ENCODE data around the gene KCNJ6.

The KCNJ6 gene

DNA sequence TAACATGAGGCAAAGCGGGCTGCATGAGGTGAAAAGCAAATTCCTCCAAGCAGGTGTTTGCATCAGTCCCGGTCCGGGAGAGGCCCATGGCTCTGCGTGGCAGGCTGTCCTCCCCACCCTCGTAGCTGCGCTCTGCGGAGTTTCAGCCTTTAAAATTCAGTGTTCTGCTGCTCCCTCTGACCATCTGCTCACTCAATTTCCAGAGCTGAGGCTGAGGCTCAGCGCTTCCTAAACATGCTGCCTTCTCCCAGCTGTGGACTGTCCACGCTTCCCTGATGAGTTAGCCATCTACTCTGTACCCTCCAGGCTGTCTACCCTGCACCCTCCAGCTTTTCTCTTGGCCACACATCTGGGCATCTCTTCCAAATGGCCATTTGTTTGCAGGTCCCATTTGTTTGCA is 87.7 kb downstream of the KCNJ6 start:
- no peak overlapping the region for H3K27ac ChIP-seq (ENCODE audit: insufficient read depth, low read depth, low read length, poor library complexity, severe bottlenecking)
- H3K4me1 ChIP-seq (ENCODE audit: control insufficient read depth, insufficient read depth, low read length): no peaks in the 10 kb centered on the region
- no peaks in the 10 kb centered on the region for H3K9me3 ChIP-seq (ENCODE audit: control insufficient read depth, low read length)
- WGBS, 2 experiments: 89 to 93% methylated on average over 9 of the region's 9 CpGs
- H3K27me3 ChIP-seq (ENCODE audit: control insufficient read depth, insufficient read depth, low read length, poor library complexity, severe bottlenecking): no peaks in the 10 kb centered on the region
- no peaks in the 10 kb centered on the region for H3K36me3 ChIP-seq (ENCODE audit: control insufficient read depth, insufficient read depth, low read length)
- no peak overlapping the region for H3K4me3 ChIP-seq (ENCODE audit: insufficient read depth, low read depth, low read length)

DNA sequence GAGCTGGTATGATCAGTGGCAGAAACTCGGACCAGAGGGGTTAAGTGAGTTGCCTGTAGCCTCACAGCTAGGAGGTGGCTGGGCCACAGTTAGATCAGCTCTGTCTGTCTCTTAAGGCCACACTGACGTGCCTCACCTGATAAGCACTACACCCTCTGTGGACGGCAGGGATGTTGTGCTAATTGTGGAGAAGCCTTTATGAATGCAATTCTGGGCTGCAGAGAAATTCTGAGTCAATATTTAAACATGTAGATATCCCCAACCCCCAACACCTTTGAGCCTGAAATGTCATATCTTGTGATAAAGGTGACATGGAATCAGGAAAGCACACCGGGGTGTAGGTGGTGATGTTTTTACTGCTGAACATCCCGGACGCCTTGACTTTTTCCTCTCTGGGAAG is 88.3 kb downstream of the KCNJ6 start:
- no peak overlapping the region for H3K27ac ChIP-seq (ENCODE audit: insufficient read depth, low read depth, low read length, poor library complexity, severe bottlenecking)
- H3K27me3 ChIP-seq (ENCODE audit: control insufficient read depth, insufficient read depth, low read length, poor library complexity, severe bottlenecking): no peaks in the 10 kb centered on the region
- no peaks in the 10 kb centered on the region for H3K9me3 ChIP-seq (ENCODE audit: control insufficient read depth, low read length)
- WGBS, 2 experiments: 91 to 94% methylated on average over 5 to 6 of the region's 6 CpGs
- no peaks in the 10 kb centered on the region for H3K4me1 ChIP-seq (ENCODE audit: control insufficient read depth, insufficient read depth, low read length)
- no peaks in the 10 kb centered on the region for H3K36me3 ChIP-seq (ENCODE audit: control insufficient read depth, insufficient read depth, low read length)
- H3K4me3 ChIP-seq (ENCODE audit: insufficient read depth, low read depth, low read length): no peak overlapping the region

DNA sequence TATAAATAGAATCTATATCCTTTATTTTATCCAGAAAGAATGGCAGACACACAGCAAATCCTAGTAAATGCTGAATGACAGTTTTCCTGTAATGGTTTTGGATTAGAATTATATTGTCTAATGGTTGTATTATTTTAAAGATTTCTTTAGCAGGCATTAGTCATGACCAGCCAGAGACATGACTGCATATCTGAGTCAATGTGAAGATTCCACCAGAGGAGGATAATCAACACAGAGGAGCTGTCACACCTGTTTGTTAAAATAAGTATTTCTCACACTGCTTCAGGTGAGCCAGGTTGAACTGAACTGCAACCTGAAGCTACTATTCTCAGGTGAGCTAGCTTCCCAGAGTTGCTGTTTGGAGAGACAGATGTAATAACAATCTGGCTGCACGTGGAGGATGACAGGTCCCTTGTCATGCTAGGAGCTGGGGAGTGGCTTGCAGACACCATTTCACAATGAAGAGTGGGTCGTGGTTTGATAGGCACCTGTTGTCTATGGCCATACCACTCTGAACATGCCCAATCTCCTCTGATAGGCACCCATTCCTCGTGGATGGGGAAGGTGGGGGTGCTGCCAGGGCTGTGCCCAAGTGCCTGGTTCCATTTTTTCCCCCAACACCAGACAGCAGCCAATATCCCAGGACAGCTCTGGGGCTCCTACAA is 94.3 kb downstream of the KCNJ6 start:
- no peaks in the 10 kb centered on the region for H3K9me3 ChIP-seq (ENCODE audit: control insufficient read depth, low read length)
- H3K4me1 ChIP-seq (ENCODE audit: control insufficient read depth, insufficient read depth, low read length): peaks cover 7% of the 10 kb centered on the region
- H3K4me3 ChIP-seq (ENCODE audit: insufficient read depth, low read depth, low read length): no peak overlapping the region
- no peaks in the 10 kb centered on the region for H3K27me3 ChIP-seq (ENCODE audit: control insufficient read depth, insufficient read depth, low read length, poor library complexity, severe bottlenecking)
- 86 to 88% methylated on average over 3 of the region's 3 CpGs for WGBS, 2 experiments
- no peak overlapping the region for H3K27ac ChIP-seq (ENCODE audit: insufficient read depth, low read depth, low read length, poor library complexity, severe bottlenecking)
- H3K36me3 ChIP-seq (ENCODE audit: control insufficient read depth, insufficient read depth, low read length): no peaks in the 10 kb centered on the region

DNA sequence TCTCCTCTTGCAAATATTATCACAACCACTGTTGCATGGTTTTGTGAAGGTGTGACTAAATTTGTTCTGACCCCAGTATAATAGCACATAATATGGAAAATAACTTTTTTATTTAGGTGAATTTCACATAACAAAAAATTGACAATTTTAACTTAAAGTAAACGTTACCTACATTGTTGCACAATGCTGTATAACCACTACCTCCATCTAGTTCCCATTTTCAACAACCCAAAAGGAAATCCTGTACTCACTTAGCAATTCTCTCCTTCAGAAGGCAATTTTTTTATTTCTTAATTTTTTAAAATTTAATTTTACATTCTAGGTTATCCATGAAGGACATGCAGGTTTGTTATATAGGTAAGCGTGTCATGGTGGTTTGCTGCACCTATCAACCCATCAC is 95.2 kb downstream of the KCNJ6 start:
- Histone ChIP-seq H3K9me3 (ENCODE audit: control insufficient read depth, low read length) (no peaks in the 10 kb centered on the region), H3K4me1 (ENCODE audit: control insufficient read depth, insufficient read depth, low read length) (peaks cover 7% of the 10 kb centered on the region), H3K27ac (ENCODE audit: insufficient read depth, low read depth, low read length, poor library complexity, severe bottlenecking) (no peak overlapping the region), H3K27me3 (ENCODE audit: control insufficient read depth, insufficient read depth, low read length, poor library complexity, severe bottlenecking) (no peaks in the 10 kb centered on the region), H3K4me3 (ENCODE audit: insufficient read depth, low read depth, low read length) (no peak overlapping the region), H3K36me3 (ENCODE audit: control insufficient read depth, insufficient read depth, low read length) (no peaks in the 10 kb centered on the region)
- WGBS, 2 experiments: 98 to 100% methylated on average over 1 to 2 of the region's 2 CpGs

DNA sequence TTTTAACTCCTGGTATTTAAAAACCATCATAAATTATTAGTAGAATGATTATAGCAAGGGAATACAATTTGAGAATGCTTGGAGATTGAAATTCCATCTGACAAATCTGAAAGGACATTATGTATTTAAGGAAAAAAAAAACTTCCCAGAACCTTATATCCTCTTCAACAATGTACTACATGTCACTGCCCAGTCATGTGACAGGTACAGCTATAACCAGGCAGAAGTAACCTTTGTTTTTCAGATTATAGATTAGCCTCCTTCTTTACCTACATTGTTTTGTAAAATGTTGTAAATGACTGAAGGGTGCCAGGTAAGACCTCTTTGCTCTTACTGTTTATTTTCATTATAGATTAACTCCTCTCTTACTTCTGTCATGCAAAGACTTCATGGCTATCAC is 96.9 kb downstream of the KCNJ6 start:
- H3K4me3 ChIP-seq (ENCODE audit: insufficient read depth, low read depth, low read length): no peak overlapping the region
- H3K4me1 ChIP-seq (ENCODE audit: control insufficient read depth, insufficient read depth, low read length): peaks cover 7% of the 10 kb centered on the region
- no peak overlapping the region for H3K27ac ChIP-seq (ENCODE audit: insufficient read depth, low read depth, low read length, poor library complexity, severe bottlenecking)
- H3K27me3 ChIP-seq (ENCODE audit: control insufficient read depth, insufficient read depth, low read length, poor library complexity, severe bottlenecking): no peaks in the 10 kb centered on the region
- H3K36me3 ChIP-seq (ENCODE audit: control insufficient read depth, insufficient read depth, low read length): no peaks in the 10 kb centered on the region
- H3K9me3 ChIP-seq (ENCODE audit: control insufficient read depth, low read length): no peaks in the 10 kb centered on the region

DNA sequence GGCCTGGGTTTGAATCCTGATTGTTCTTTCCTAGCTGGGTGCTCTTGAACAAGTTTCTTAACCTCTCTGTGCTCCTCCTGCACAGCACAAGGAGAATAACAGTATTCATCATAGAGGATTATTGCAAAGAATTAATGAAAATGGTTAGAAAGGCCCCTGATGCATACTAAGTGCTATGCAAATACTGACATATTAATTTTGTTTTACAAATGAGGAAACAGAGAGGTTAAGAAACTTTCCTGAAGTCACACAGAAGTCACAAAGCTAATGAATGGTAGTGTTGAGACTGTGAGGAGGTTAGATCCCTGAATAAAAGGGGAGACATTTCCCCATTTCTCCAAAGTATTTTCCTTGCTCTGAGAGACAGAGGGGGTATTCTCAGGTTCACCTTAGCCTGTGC is 99.0 kb downstream of the KCNJ6 start:
- Histone ChIP-seq H3K36me3 (ENCODE audit: control insufficient read depth, insufficient read depth, low read length) (no peaks in the 10 kb centered on the region), H3K4me1 (ENCODE audit: control insufficient read depth, insufficient read depth, low read length) (peaks cover 7% of the 10 kb centered on the region), H3K27ac (ENCODE audit: insufficient read depth, low read depth, low read length, poor library complexity, severe bottlenecking) (no peak overlapping the region), H3K9me3 (ENCODE audit: control insufficient read depth, low read length) (no peaks in the 10 kb centered on the region), H3K27me3 (ENCODE audit: control insufficient read depth, insufficient read depth, low read length, poor library complexity, severe bottlenecking) (no peaks in the 10 kb centered on the region), H3K4me3 (ENCODE audit: insufficient read depth, low read depth, low read length) (no peak overlapping the region)

DNA sequence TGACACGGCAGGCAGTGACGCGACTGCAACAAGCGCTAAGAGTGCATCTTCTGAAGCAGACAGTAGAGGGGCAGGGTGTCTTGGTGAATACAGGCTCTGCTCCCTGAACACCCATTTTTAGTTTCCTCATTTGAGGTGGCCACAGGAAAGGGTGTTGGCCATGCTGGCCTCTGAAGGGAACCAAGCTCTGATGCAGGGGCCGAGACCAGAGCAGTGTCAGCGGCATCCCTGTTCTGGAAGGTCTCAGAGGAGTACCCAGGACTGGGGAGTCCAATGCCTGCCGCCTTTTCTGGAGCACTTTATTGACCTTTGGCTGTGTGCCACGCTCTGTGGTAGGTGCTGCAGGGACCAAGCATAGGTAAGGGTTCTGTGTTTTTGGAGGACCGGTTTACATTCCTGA is 100.4 kb downstream of the KCNJ6 start:
- Histone ChIP-seq H3K4me3 (ENCODE audit: insufficient read depth, low read depth, low read length) (no peak overlapping the region), H3K4me1 (ENCODE audit: control insufficient read depth, insufficient read depth, low read length) (peaks cover 7% of the 10 kb centered on the region), H3K27me3 (ENCODE audit: control insufficient read depth, insufficient read depth, low read length, poor library complexity, severe bottlenecking) (no peaks in the 10 kb centered on the region), H3K27ac (ENCODE audit: insufficient read depth, low read depth, low read length, poor library complexity, severe bottlenecking) (no peak overlapping the region), H3K36me3 (ENCODE audit: control insufficient read depth, insufficient read depth, low read length) (no peaks in the 10 kb centered on the region), H3K9me3 (ENCODE audit: control insufficient read depth, low read length) (no peaks in the 10 kb centered on the region)
- 94 to 98% methylated on average over 9 of the region's 9 CpGs for WGBS, 2 experiments

DNA sequence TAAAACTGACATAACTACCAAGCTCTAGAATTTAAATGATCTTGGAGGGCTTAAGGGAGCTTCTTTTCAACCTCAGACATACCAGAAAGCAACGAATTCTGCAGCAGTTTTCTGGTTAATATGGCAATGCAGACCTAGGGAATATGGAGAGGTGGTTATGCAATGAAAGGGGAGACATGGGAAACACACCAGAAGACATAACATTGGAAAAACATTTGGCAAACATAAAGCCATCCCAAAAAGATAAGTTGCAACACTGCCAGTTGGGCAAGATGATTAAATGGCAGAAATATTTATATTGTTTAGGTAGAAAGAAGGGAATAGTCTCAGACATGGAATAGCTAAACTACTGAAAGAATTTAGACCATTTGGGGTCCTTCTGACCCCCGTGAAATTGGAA is 104.5 kb downstream of the KCNJ6 start:
- Histone ChIP-seq H3K27ac (ENCODE audit: insufficient read depth, low read depth, low read length, poor library complexity, severe bottlenecking) (no peak overlapping the region), H3K9me3 (ENCODE audit: control insufficient read depth, low read length) (no peaks in the 10 kb centered on the region), H3K4me1 (ENCODE audit: control insufficient read depth, insufficient read depth, low read length) (no peaks in the 10 kb centered on the region), H3K27me3 (ENCODE audit: control insufficient read depth, insufficient read depth, low read length, poor library complexity, severe bottlenecking) (no peaks in the 10 kb centered on the region), H3K36me3 (ENCODE audit: control insufficient read depth, insufficient read depth, low read length) (no peaks in the 10 kb centered on the region), H3K4me3 (ENCODE audit: insufficient read depth, low read depth, low read length) (no peak overlapping the region)
- WGBS, 2 experiments: 91 to 100% methylated on average over 1 of the region's 2 CpGs

DNA sequence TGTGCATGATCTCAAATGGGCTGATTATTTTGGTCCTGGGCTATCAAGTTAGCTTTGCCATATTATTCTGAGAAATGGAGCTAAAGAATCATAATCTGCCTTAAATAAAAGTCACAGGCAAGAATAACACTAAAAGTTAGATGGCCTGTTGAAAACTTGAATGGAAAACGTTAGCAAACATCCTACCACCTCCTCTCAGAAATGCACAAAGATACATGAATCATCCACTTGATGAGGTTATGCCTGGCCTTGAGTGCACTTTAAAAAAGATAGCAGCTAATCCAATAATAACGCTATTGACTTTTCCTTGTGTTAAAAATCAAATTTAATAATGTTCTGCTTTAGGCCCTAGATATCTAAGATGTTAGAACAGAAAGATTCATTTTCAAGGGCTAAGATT is 108.0 kb downstream of the KCNJ6 start:
- H3K27me3 ChIP-seq (ENCODE audit: control insufficient read depth, insufficient read depth, low read length, poor library complexity, severe bottlenecking): no peaks in the 10 kb centered on the region
- no peaks in the 10 kb centered on the region for H3K4me1 ChIP-seq (ENCODE audit: control insufficient read depth, insufficient read depth, low read length)
- 88 to 97% methylated on average over 2 of the region's 2 CpGs for WGBS, 2 experiments
- no peaks in the 10 kb centered on the region for H3K36me3 ChIP-seq (ENCODE audit: control insufficient read depth, insufficient read depth, low read length)
- H3K9me3 ChIP-seq (ENCODE audit: control insufficient read depth, low read length): no peaks in the 10 kb centered on the region
- H3K27ac ChIP-seq (ENCODE audit: insufficient read depth, low read depth, low read length, poor library complexity, severe bottlenecking): no peak overlapping the region
- H3K4me3 ChIP-seq (ENCODE audit: insufficient read depth, low read depth, low read length): no peak overlapping the region

DNA sequence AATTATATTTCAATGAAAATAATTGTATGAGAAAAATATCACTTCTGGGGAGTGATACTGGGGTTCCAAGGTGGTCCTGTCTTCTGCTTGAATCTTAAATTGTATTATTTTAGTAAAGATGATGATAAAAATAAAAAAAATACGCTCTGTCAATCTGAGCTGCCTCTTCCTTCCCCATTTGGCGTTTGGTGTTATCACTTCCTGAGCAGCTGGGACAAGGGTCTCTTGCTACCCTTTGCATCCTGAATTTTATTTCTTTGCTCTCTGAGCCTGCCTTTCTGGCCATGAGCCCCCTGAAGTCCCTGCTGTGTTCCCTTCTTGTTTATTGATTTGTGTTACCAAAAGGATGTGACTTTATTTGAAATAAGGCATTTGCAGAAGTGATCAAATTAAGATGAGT is 111.0 kb downstream of the KCNJ6 start:
- H3K27ac ChIP-seq (ENCODE audit: insufficient read depth, low read depth, low read length, poor library complexity, severe bottlenecking): no peak overlapping the region
- H3K4me3 ChIP-seq (ENCODE audit: insufficient read depth, low read depth, low read length): no peak overlapping the region
- H3K4me1 ChIP-seq (ENCODE audit: control insufficient read depth, insufficient read depth, low read length): no peaks in the 10 kb centered on the region
- WGBS, 2 experiments: 92 to 95% methylated on average over 2 of the region's 2 CpGs
- no peaks in the 10 kb centered on the region for H3K9me3 ChIP-seq (ENCODE audit: control insufficient read depth, low read length)
- H3K27me3 ChIP-seq (ENCODE audit: control insufficient read depth, insufficient read depth, low read length, poor library complexity, severe bottlenecking): no peaks in the 10 kb centered on the region
- H3K36me3 ChIP-seq (ENCODE audit: control insufficient read depth, insufficient read depth, low read length): no peaks in the 10 kb centered on the region

DNA sequence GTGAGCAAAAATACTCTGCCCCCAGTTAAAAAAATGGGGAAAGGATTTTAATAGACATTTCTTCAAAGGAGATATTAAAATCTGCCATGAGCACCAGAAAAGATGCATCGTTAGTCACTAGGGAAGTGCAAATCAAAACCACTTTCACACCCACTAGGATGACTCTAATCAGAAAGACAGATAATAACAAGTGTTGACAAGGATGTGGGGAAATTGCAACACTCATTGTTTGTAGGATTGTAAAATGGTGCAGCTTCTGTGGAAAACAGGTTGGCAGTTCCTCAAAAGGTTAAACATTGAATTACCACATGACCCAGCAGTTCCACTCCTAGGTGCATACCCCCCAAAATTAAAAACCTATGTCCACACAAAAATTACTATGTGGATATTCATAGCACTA is 112.3 kb downstream of the KCNJ6 start:
- H3K4me3 ChIP-seq (ENCODE audit: insufficient read depth, low read depth, low read length): no peak overlapping the region
- no peaks in the 10 kb centered on the region for H3K4me1 ChIP-seq (ENCODE audit: control insufficient read depth, insufficient read depth, low read length)
- H3K36me3 ChIP-seq (ENCODE audit: control insufficient read depth, insufficient read depth, low read length): no peaks in the 10 kb centered on the region
- 100% methylated on average over 1 of the region's 1 CpG for WGBS, 2 experiments
- H3K27ac ChIP-seq (ENCODE audit: insufficient read depth, low read depth, low read length, poor library complexity, severe bottlenecking): no peak overlapping the region
- H3K9me3 ChIP-seq (ENCODE audit: control insufficient read depth, low read length): no peaks in the 10 kb centered on the region
- H3K27me3 ChIP-seq (ENCODE audit: control insufficient read depth, insufficient read depth, low read length, poor library complexity, severe bottlenecking): no peaks in the 10 kb centered on the region

All from ectodermal cell (in vitro differentiated cells).